SK-N-SH treated with all-trans-retinoic acid at 6 μM for 48 hours (cell line): Measurements from ENCODE around the gene JAML.
A peak's percentile ranks its signal among the peaks of the same experiment; 100 is the strongest.

Experiments
- ATAC-seq: fragments of 200-7000 bp; cut with Tn5 transposase; 3 replicates; pipeline ENCODE4 v1.9.1; 2020; ENCODE audit warnings: mild to moderate bottlenecking, moderate library complexity
- BACH2 ChIP-seq: fragments of 250-450 bp; sonication (Bioruptor Pico); IDR thresholded peaks from 2 replicates; pipeline ENCODE4 v1.9.0; 2021; ENCODE audit warnings: mild to moderate bottlenecking, borderline replicate concordance
- CSDC2 ChIP-seq: fragments of 250-450 bp; sonication (Bioruptor Pico); IDR thresholded peaks from 2 replicates; pipeline ENCODE4 v1.5.0; 2020; ENCODE audit warnings: mild to moderate bottlenecking, moderate library complexity
- ESRRG ChIP-seq: fragments of 250-450 bp; sonication (Bioruptor Pico); IDR thresholded peaks from 2 replicates; pipeline ENCODE4 v1.6.1; 2021; ENCODE audit warnings: mild to moderate bottlenecking
- GLIS3 ChIP-seq: fragments of 250-450 bp; sonication (Bioruptor Pico); IDR thresholded peaks from 2 replicates; pipeline ENCODE4 v1.5.0; 2020; ENCODE audit warnings: mild to moderate bottlenecking, moderate library complexity
- ISL1 ChIP-seq: fragments of 250-450 bp; sonication (Bioruptor Pico); IDR thresholded peaks from 2 replicates; pipeline ENCODE4 v2.1.2; 2022; ENCODE audit warnings: mild to moderate bottlenecking, moderate library complexity
- OSR1 ChIP-seq: fragments of 250-450 bp; sonication (Bioruptor Pico); IDR thresholded peaks from 2 replicates; pipeline ENCODE4 v1.8.0; 2022; ENCODE audit warnings: moderate library complexity, mild to moderate bottlenecking, inconsistent platforms
- PPARA ChIP-seq: fragments of 250-450 bp; sonication (Bioruptor Pico); IDR thresholded peaks from 2 replicates; pipeline ENCODE4 v1.5.0; 2020; ENCODE audit warnings: mild to moderate bottlenecking, borderline replicate concordance
- RARB ChIP-seq: fragments of 250-450 bp; sonication (Bioruptor Pico); IDR thresholded peaks from 2 replicates; pipeline ENCODE4 v1.8.0; 2021; ENCODE audit warnings: mild to moderate bottlenecking, moderate library complexity
- SNAI2 ChIP-seq: fragments of 250-450 bp; sonication (Bioruptor Pico); IDR thresholded peaks from 2 replicates; pipeline ENCODE4 v1.5.0; 2020; ENCODE audit warnings: mild to moderate bottlenecking, moderate library complexity
- TCF4 ChIP-seq: fragments of 250-450 bp; sonication (Bioruptor Pico); IDR thresholded peaks from 2 replicates; pipeline ENCODE4 v1.8.0; 2021; ENCODE audit warnings: mild to moderate bottlenecking, moderate library complexity, borderline replicate concordance
- TOX ChIP-seq: fragments of 250-450 bp; sonication (Bioruptor Pico); IDR thresholded peaks from 2 replicates; pipeline ENCODE4 v1.8.0; 2021; ENCODE audit warnings: mild to moderate bottlenecking, moderate library complexity, borderline replicate concordance
- ZC3H10 ChIP-seq: fragments of 250-450 bp; sonication (Bioruptor Pico); IDR thresholded peaks from 2 replicates; pipeline ENCODE4 v1.5.1; 2021; ENCODE audit warnings: mild to moderate bottlenecking, moderate library complexity
- ZFP3 ChIP-seq: fragments of 250-450 bp; sonication (Bioruptor Pico); IDR thresholded peaks from 2 replicates; pipeline ENCODE4 v1.5.0; 2020; ENCODE audit warnings: mild to moderate bottlenecking, moderate library complexity
- ZFP30 ChIP-seq: fragments of 450-650 bp; formaldehyde crosslinking; IDR thresholded peaks from 2 replicates; pipeline ENCODE4 v1.5.0; 2022; ENCODE audit warnings: mild to moderate bottlenecking, moderate library complexity
- ZNF565 ChIP-seq: fragments of 450-650 bp; formaldehyde crosslinking; conservative IDR thresholded peaks from 2 replicates; pipeline ENCODE4 v1.5.0; 2020; ENCODE audit warnings: low read depth, mild to moderate bottlenecking, moderate library complexity
- ZNF70 ChIP-seq: fragments of 450-650 bp; formaldehyde crosslinking; IDR thresholded peaks from 2 replicates; pipeline ENCODE4 v1.5.0; 2020; ENCODE audit warnings: mild to moderate bottlenecking, moderate library complexity
- ZNF8 ChIP-seq: fragments of 450-650 bp; formaldehyde crosslinking; IDR thresholded peaks from 2 replicates; pipeline ENCODE4 v1.5.0; 2020; ENCODE audit warnings: mild to moderate bottlenecking, moderate library complexity
- TF ChIP-seq, protein P1 (sequence below): fragments of 250-450 bp; sonication (Bioruptor Pico); IDR thresholded peaks from 2 replicates; pipeline ENCODE4 v1.8.0; 2020; ENCODE audit warnings: mild to moderate bottlenecking, moderate library complexity, borderline replicate concordance
- TF ChIP-seq, protein P2 (sequence below): fragments of 250-450 bp; sonication (Bioruptor Pico); IDR thresholded peaks from 2 replicates; pipeline ENCODE4 v1.5.0; 2020; ENCODE audit warnings: mild to moderate bottlenecking, moderate library complexity
- TF ChIP-seq, protein P3 (sequence below): fragments of 250-450 bp; sonication (Bioruptor Pico); IDR thresholded peaks from 2 replicates; pipeline ENCODE4 v1.5.1; 2021; ENCODE audit warnings: mild to moderate bottlenecking, moderate library complexity
- TF ChIP-seq, protein P4 (sequence below): fragments of 250-450 bp; sonication (Bioruptor Pico); IDR thresholded peaks from 2 replicates; pipeline ENCODE4 v1.5.1; 2020; ENCODE audit warnings: low read depth, mild to moderate bottlenecking, moderate library complexity

Gene JAML

DNA sequence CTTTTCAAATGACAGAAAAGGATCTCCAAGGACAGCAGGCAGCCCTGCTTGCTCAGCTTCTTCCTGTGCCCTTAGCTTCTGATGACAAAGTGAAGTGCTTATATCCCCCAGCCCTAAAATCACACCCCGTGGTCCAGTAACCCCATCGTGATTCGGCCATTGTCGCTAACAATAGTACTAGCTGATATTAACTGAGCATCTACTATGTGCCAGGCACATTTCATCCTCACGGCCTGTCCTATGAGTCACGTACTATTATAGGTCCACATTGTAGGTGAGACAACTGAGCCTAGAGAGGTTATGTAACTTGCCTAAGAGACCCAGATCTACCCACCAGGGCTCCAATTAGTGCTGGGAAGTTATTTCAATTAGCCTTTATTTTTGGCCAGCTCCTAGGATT is 78.3 kb downstream of the JAML start:
- TF ChIP-seq, protein P1, sequence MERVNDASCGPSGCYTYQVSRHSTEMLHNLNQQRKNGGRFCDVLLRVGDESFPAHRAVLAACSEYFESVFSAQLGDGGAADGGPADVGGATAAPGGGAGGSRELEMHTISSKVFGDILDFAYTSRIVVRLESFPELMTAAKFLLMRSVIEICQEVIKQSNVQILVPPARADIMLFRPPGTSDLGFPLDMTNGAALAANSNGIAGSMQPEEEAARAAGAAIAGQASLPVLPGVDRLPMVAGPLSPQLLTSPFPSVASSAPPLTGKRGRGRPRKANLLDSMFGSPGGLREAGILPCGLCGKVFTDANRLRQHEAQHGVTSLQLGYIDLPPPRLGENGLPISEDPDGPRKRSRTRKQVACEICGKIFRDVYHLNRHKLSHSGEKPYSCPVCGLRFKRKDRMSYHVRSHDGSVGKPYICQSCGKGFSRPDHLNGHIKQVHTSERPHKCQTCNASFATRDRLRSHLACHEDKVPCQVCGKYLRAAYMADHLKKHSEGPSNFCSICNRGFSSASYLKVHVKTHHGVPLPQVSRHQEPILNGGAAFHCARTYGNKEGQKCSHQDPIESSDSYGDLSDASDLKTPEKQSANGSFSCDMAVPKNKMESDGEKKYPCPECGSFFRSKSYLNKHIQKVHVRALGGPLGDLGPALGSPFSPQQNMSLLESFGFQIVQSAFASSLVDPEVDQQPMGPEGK: no peak
- TF ChIP-seq, protein P2, sequence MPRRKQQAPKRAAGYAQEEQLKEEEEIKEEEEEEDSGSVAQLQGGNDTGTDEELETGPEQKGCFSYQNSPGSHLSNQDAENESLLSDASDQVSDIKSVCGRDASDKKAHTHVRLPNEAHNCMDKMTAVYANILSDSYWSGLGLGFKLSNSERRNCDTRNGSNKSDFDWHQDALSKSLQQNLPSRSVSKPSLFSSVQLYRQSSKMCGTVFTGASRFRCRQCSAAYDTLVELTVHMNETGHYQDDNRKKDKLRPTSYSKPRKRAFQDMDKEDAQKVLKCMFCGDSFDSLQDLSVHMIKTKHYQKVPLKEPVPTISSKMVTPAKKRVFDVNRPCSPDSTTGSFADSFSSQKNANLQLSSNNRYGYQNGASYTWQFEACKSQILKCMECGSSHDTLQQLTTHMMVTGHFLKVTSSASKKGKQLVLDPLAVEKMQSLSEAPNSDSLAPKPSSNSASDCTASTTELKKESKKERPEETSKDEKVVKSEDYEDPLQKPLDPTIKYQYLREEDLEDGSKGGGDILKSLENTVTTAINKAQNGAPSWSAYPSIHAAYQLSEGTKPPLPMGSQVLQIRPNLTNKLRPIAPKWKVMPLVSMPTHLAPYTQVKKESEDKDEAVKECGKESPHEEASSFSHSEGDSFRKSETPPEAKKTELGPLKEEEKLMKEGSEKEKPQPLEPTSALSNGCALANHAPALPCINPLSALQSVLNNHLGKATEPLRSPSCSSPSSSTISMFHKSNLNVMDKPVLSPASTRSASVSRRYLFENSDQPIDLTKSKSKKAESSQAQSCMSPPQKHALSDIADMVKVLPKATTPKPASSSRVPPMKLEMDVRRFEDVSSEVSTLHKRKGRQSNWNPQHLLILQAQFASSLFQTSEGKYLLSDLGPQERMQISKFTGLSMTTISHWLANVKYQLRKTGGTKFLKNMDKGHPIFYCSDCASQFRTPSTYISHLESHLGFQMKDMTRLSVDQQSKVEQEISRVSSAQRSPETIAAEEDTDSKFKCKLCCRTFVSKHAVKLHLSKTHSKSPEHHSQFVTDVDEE (CRISPR knock-in tag): no peak
- TF ChIP-seq ZNF565 (CRISPR knock-in tag) (no peak), ZFP3 (no peak), GLIS3 (CRISPR knock-in tag) (no peak), BACH2 (CRISPR knock-in tag) (no peak), ZFP30 (no peak), ESRRG (CRISPR knock-in tag) (no peak), ISL1 (CRISPR knock-in tag) (no peak), TCF4 (CRISPR knock-in tag) (no peak), TOX (CRISPR knock-in tag) (no peak), ZNF8 (CRISPR knock-in tag) (no peak), PPARA (CRISPR knock-in tag) (no peak)
- TF ChIP-seq, protein P3, sequence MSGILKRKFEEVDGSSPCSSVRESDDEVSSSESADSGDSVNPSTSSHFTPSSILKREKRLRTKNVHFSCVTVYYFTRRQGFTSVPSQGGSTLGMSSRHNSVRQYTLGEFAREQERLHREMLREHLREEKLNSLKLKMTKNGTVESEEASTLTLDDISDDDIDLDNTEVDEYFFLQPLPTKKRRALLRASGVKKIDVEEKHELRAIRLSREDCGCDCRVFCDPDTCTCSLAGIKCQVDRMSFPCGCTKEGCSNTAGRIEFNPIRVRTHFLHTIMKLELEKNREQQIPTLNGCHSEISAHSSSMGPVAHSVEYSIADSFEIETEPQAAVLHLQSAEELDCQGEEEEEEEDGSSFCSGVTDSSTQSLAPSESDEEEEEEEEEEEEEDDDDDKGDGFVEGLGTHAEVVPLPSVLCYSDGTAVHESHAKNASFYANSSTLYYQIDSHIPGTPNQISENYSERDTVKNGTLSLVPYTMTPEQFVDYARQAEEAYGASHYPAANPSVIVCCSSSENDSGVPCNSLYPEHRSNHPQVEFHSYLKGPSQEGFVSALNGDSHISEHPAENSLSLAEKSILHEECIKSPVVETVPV (CRISPR knock-in tag): no peak
- TF ChIP-seq, protein P4, sequence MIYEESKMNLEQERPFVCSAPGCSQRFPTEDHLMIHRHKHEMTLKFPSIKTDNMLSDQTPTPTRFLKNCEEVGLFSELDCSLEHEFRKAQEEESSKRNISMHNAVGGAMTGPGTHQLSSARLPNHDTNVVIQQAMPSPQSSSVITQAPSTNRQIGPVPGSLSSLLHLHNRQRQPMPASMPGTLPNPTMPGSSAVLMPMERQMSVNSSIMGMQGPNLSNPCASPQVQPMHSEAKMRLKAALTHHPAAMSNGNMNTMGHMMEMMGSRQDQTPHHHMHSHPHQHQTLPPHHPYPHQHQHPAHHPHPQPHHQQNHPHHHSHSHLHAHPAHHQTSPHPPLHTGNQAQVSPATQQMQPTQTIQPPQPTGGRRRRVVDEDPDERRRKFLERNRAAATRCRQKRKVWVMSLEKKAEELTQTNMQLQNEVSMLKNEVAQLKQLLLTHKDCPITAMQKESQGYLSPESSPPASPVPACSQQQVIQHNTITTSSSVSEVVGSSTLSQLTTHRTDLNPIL (CRISPR knock-in tag): no peak
- TF ChIP-seq, all 23 proteins: peak for 0
- no peak for ATAC-seq

DNA sequence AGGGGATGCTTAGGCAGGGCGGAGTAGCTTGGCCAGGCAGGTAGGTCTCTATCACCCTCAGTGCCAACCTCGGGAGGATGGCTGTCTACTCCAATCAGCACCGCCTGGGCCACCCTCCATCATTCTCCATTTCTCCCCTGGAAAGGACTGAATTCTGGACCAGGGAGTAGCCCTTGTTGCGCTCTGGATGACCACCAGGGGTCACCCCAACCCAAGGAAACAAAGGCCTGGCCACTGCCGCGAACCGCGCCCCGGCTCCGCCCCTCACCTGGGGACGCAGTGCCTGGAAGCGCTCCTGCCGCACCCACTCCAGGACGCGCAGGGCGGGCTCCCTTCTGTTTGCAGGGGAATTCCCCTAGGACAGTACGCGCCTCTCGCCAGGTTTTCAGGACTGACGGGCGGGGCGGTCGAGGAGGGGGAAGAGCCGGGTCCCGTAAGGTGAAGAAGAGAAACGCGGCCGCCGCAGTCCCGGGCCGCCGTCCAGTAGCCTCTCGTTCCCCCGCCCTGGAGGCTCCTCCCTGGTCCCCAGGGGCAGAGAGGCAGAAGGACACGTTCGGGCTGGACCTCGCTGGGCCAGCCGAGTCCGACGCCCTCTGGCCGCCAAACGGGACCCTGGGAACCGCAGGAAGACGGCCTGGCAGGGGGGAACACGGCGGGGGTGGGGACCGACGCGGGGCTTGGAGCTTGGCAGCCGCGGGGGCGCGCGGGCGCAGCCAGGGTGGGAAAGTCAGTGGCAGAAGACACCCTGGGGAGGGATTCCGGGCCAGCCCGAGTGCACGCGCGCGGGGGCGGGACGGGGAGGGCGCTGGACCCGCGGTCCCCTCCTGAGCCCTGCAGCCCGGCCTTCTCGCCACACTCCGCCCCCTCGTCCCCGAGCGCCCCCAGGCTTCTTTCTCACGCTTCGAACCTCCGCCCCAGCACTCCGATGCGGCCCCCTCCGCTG is 79.3 kb downstream of the JAML start:
- ATAC-seq: peak; percentile 96
- no peak for TF ChIP-seq PPARA (CRISPR knock-in tag)
- TF ChIP-seq SNAI2 (CRISPR knock-in tag): no peak
- TF ChIP-seq ZC3H10 (CRISPR knock-in tag): no peak
- TF ChIP-seq ZFP30: no peak
- no peak for TF ChIP-seq ZNF70 (CRISPR knock-in tag)
- no peak for TF ChIP-seq BACH2 (CRISPR knock-in tag)
- TF ChIP-seq ISL1 (CRISPR knock-in tag): no peak
- TF ChIP-seq TOX (CRISPR knock-in tag): no peak

DNA sequence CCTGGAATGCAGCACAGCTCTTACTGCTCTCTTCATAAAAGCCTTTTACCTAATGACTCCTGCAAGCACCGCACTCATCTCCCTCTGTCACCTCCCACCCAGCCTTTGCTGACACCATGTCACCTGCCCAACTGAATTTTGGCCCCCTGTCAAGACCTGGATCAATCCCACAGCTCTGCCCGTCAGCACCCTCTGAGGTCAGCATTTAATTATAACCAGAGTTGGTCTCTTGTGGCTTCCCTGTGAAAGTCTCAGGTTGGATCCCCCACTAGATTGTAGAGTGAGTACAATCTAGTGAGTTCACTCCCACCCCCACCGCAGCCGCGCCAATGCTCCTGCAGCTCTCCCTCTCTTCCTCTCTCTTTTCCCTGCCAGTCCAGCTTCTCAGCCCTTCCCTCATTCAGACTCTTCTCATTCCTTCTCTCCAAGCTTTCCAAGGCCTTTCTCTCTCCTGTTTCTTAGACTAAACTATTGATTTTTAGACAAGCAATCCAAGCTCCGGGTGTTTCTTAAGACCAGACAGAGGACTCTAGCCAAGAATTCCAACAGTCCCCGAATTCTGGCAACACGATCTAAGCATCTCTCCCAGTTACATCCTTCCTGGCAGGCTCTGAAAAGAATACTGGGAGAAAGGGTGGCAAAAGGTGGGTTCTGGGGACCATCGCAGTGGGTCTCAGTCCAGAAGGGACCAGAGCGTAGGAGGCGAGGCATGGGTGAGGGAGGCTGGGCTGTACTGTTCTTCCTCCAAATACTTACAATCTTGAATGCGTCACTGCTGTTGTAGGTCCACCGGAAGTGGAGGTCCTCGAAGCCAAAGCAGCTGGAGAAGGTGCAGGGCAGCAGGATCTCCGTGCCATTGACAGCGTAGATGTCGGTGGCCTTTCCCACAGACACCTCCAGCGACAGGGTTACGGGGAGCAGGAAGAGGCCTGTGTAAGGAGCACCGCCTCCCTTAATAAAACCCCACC is 80.2 kb downstream of the JAML start:
- ATAC-seq: no peak; the same call in 2 of the 3 replicates
- TF ChIP-seq CSDC2 (no peak), ZFP30 (no peak), ZNF70 (CRISPR knock-in tag) (no peak), ZNF8 (CRISPR knock-in tag) (no peak), RARB (no peak), SNAI2 (CRISPR knock-in tag) (no peak), ISL1 (CRISPR knock-in tag) (no peak), GLIS3 (CRISPR knock-in tag) (no peak), PPARA (CRISPR knock-in tag) (no peak), ZFP3 (no peak), OSR1 (no peak), BACH2 (CRISPR knock-in tag) (no peak), ESRRG (CRISPR knock-in tag) (no peak)
- TF ChIP-seq, protein P3 (CRISPR knock-in tag): no peak
- TF ChIP-seq, protein P4 (CRISPR knock-in tag): no peak
